ENCODE results near the gene DPEP1.
A peak's percentile ranks its signal among the peaks of the same experiment; 100 is the strongest.
"Not testable (repeated sequence)": the region's sequence is repeated elsewhere in the genome, so short reads cannot be mapped to it uniquely, and the experiment has no call there.

DPEP1 gene

DNA sequence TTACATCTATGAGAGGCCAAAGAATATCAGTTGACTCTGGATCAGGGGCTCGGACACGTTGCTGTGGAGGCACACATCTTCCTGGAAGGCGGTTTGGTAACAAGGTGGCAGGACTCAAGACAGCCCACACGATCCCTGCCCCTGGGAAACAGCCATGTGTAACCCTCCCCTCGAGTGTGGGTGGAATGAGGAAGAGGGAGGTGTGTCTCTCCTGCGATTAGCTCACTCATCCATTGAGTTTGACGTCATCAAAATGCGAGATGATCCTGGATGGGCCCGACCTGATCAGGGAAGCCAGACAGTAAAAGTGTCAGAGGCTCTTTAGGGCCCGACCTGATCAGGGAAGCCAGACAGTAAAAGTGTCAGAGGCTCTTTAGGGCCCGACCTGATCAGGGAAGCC lies 50.8 kb downstream of the DPEP1 start:
- not testable (repeated sequence) for H3K27me3 Mint-ChIP-seq, H3K4me3 Mint-ChIP-seq, H3K27ac Mint-ChIP-seq, ATAC-seq, DNase-seq, H3K9me3 Mint-ChIP-seq
- H3K4me1 Mint-ChIP-seq: peaks cover 27% of the 10 kb centered on the region

- ATAC-seq, H3K4me3 Mint-ChIP-seq, DNase-seq, H3K27me3 Mint-ChIP-seq, H3K9me3 Mint-ChIP-seq: not testable (repeated sequence)
- Mint-ChIP-seq H3K27ac (peak overlapping the region in 1 of 2 donors; percentile 48), H3K4me1 (peaks cover 25% of the 10 kb centered on the region)
Measured at GRCh38 chr16:89667000-89667399, 53.6 kb downstream of the DPEP1 start.

DNA sequence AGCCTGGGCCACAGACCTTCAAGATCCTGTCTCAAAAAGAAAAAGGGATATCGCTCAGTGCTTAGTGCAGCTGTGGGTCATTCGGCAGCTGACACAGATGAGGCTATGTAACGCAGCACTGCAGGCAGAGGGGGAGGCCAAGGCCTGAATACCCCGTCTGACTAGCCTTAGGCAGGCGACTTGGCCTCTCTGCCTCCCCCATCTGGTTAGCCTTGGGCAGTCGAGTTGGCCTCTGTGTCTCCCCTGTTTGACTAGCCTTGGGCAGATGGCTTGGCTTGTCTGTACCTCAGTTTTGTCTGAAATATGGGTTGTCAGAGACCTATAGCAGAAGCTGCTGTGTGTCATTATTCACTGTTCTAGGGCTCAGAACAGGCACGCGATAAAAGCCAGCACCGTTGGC lies 54.2 kb downstream of the DPEP1 start:
- no peak for ATAC-seq
- Mint-ChIP-seq H3K27me3 (no peaks in the 10 kb centered on the region), H3K27ac (no peak overlapping the region), H3K4me1 (peaks cover 25% of the 10 kb centered on the region), H3K4me3 (no peak overlapping the region), H3K9me3 (no peaks in the 10 kb centered on the region)
- no peak for DNase-seq

- Mint-ChIP-seq H3K4me3 (peak overlapping the region in 1 of 2 donors; percentile 6), H3K9me3 (no peaks in the 10 kb centered on the region), H3K4me1 (peaks cover 25% of the 10 kb centered on the region), H3K27ac (no peak overlapping the region), H3K27me3 (no peaks in the 10 kb centered on the region)
- DNase-seq (no peak), ATAC-seq (no peak)
Measured at GRCh38 chr16:89668790-89669158, 55.3 kb downstream of the DPEP1 start.

DNA sequence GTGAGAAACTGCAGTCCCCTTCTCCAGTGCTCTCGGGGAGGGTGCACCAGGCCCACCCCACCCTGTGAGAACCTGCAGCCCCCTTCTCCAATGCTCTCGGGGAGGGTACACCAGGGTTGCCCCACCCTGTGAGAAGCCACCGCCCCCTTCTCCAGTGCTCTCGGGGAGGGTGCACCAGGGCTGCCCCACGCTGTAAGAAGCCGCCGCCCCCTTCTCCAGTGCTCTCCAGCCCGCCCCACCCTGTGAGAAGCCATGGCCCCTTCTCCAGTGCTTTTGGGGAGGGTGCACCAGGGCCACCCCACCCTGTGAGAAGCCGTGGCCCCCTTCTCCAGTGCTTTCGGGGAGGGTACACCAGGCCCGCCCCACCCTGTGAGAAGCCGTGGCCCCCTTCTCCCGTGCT lies 56.3 kb downstream of the DPEP1 start:
- H3K9me3 Mint-ChIP-seq: no peaks in the 10 kb centered on the region
- ATAC-seq (no peak), DNase-seq (no peak)
- no peaks in the 10 kb centered on the region for H3K27me3 Mint-ChIP-seq
- H3K4me3 Mint-ChIP-seq: no peak overlapping the region
- H3K4me1 Mint-ChIP-seq: peaks cover 25% of the 10 kb centered on the region
- no peak overlapping the region for H3K27ac Mint-ChIP-seq

- ATAC-seq (no peak), DNase-seq (no peak)
- Mint-ChIP-seq H3K27me3 (no peaks in the 10 kb centered on the region), H3K27ac (no peak overlapping the region), H3K4me1 (peaks cover 25% of the 10 kb centered on the region), H3K4me3 (no peak overlapping the region), H3K9me3 (no peaks in the 10 kb centered on the region)
Measured at GRCh38 chr16:89670496-89671431, 57.3 kb downstream of the DPEP1 start.

DNA sequence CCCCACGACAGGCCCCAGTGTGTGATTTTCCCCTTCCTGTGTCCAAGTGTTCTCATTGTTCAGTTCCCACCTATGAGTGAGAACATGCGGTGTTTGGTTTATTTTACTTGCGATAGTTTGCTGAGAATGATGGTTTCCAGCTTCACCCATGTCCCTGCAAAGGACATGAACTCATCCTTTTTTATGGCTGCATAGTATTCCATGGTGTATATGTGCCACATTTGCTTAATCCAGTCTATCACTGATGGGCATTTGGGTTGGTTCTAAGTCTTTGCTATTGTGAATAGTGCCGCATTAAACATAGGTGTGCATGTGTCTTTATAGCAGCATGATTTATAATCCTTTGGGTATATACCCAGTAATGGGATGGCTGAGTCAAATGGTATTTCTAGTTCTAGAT lies 58.1 kb downstream of the DPEP1 start:
- H3K9me3 Mint-ChIP-seq, H3K27me3 Mint-ChIP-seq, ATAC-seq, DNase-seq, H3K4me3 Mint-ChIP-seq, H3K27ac Mint-ChIP-seq: not testable (repeated sequence)
- H3K4me1 Mint-ChIP-seq: peaks cover 25% of the 10 kb centered on the region

GRCh38 chr16:89672177-89672941 lies 58.9 kb downstream of the DPEP1 start:
- Mint-ChIP-seq H3K9me3 (no peaks in the 10 kb centered on the region), H3K4me3 (no peak overlapping the region), H3K27me3 (no peaks in the 10 kb centered on the region), H3K27ac (no peak overlapping the region), H3K4me1 (peaks cover 25% of the 10 kb centered on the region)
- ATAC-seq (no peak), DNase-seq (no peak)

DNA sequence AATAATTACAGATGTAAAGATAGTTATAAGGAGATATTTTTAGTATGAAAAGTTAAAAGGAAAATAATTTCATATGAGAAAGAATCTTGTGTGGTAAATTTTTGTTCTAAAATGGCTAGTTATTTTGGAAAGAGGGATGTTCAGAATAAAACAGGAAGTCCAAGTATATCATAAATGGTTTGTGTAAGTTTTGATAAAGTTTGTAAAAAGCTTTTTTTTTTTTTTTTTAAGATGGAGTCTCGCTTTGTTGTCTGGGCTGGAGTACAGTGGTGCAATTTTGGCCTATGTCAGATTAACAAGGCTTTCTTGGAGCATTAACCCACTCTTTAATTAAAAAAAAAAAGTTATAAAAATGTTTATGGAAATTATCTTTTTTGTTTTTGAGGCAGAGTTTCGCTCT lies 64.8 kb downstream of the DPEP1 start:
- Mint-ChIP-seq H3K4me3 (no peak overlapping the region), H3K4me1 (no peaks in the 10 kb centered on the region), H3K27ac (no peak overlapping the region), H3K9me3 (no peaks in the 10 kb centered on the region), H3K27me3 (no peaks in the 10 kb centered on the region)
- ATAC-seq: no peak
- DNase-seq: no peak

GRCh38 chr16:89685916-89686315 lies 72.5 kb downstream of the DPEP1 start:
- no peak overlapping the region for H3K27ac Mint-ChIP-seq

GRCh38 chr16:89686520-89687091 lies 73.2 kb downstream of the DPEP1 start, which contains the start of gene CDK10:
Gene CDK10, plus strand, starts transcription at chr16:89686689. Its CDS starts 22 bp downstream, at chr16:89686711.
- DNase-seq (peak; percentile 89 to 91), ATAC-seq (peak; percentile 92)
- H3K4me3 Mint-ChIP-seq: peak within 1 kb of the TSS; percentile 97 to 98
- peak within 1 kb of the TSS; percentile 93 for H3K27ac Mint-ChIP-seq
- H3K27me3 Mint-ChIP-seq: no peaks in the 10 kb centered on the region
- peaks cover 33% of the 10 kb centered on the region for H3K4me1 Mint-ChIP-seq
- H3K9me3 Mint-ChIP-seq: no peaks in the 10 kb centered on the region

More at GRCh38 chr16:89685916-89686315, 72.5 kb downstream of the DPEP1 start:
- Mint-ChIP-seq H3K4me1 (peaks cover 33% of the 10 kb centered on the region), H3K27me3 (no peaks in the 10 kb centered on the region), H3K4me3 (peak overlapping the region; percentile 97 to 98), H3K9me3 (no peaks in the 10 kb centered on the region)
- DNase-seq: no peak
- no peak for ATAC-seq

DNA sequence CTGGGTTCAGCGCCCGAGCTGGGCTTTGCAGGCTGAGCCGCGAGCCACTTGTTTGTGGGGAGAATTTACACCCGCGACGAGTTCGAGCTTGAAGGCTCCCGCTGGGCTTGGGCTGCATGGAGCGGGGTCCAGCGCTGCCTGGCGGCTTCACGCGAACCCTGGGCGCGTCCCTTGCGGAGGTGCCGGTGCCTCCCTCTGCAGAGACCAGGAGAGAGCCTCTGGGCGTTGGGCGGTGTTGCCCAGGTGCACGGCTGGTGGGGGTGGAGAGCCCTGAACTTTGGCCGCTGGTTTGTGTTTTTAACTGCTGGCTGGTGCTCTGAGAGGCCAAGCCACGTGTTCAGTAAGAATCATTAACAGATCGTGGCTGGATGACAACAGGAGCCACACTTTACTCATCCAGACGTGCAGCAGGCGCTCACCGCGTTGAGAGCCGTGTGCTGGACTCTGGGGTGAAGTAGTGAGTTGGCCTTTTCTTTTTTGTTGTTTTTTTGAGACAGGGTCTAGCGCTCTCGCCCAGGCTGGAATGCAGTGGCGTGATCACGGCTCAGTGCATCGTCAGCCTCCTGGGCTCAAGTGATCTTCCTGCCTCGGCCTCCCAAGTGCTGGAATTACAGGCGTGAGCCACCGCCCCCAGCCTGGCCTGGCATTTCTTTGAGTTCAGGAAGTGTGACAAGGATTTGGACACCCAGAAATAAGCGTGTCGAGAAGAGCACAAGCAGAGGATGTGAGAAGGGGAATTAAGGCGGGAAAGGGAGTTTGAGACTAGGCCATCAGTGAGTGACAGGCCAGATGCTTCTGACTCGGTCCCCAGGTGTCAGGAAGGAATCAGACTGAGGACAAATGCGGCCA lies 73.9 kb downstream of the DPEP1 start:
- Mint-ChIP-seq H3K9me3 (no peaks in the 10 kb centered on the region), H3K27me3 (no peaks in the 10 kb centered on the region), H3K4me1 (peaks cover 33% of the 10 kb centered on the region), H3K27ac (peak overlapping the region; percentile 85 to 93), H3K4me3 (peak overlapping the region; percentile 97 to 98)
- DNase-seq: no peak
- ATAC-seq: peak; percentile 49
